KMS-11 (cell line): ENCODE measurements around the gene RGL3.
"Not testable (repeated sequence)": the region's sequence is repeated elsewhere in the genome, so short reads cannot be mapped to it uniquely, and the experiment has no call there.

Experiments used
- H2AFZ ChIP-seq: fragments of 200-600 bp; sonication (generic); 2 replicates; pipeline ENCODE4 v1.6.1; 2016; ENCODE audit warnings: antibody characterized with exemption, mixed run types, low read depth
- H3K27ac ChIP-seq: fragments of 200-600 bp; sonication (generic); 2 replicates; pipeline ENCODE4 v1.6.1; 2016; ENCODE audit warnings: mild to moderate bottlenecking, mixed run types
- H3K27me3 ChIP-seq: fragments of 200-600 bp; sonication (generic); 2 replicates; pipeline ENCODE4 v1.6.1; 2017; ENCODE audit warnings: mild to moderate bottlenecking, low read depth, mixed run types, moderate library complexity; ENCODE audit not compliant: insufficient read depth
- H3K36me3 ChIP-seq: fragments of 200-600 bp; sonication (generic); 2 replicates; pipeline ENCODE4 v1.6.1; 2017; ENCODE audit warnings: mild to moderate bottlenecking, mixed run types; ENCODE audit not compliant: insufficient read depth
- H3K4me1 ChIP-seq: fragments of 200-600 bp; sonication (generic); 2 replicates; pipeline ENCODE4 v1.6.1; 2016; ENCODE audit warnings: mild to moderate bottlenecking, low read depth, mixed run types; ENCODE audit not compliant: poor library complexity, severe bottlenecking
- H3K4me2 ChIP-seq: fragments of 200-600 bp; sonication (generic); 2 replicates; pipeline ENCODE4 v1.7.0; 2016; ENCODE audit warnings: mild to moderate bottlenecking, mixed run types
- H3K4me3 ChIP-seq: fragments of 200-600 bp; sonication (generic); IDR thresholded peaks from 2 replicates; pipeline ENCODE4 v1.6.1; 2017; ENCODE audit warnings: low read depth, low read length, mixed read lengths; ENCODE audit not compliant: insufficient read depth
- H3K79me2 ChIP-seq: fragments of 200-600 bp; sonication (generic); 2 replicates; pipeline ENCODE4 v1.6.1; 2016; ENCODE audit warnings: low read depth, mixed run types; ENCODE audit not compliant: insufficient read depth
- H3K9ac ChIP-seq: fragments of 200-600 bp; sonication (generic); 2 replicates; pipeline ENCODE4 v1.6.1; 2016; ENCODE audit warnings: mild to moderate bottlenecking, mixed run types
- H4K20me1 ChIP-seq: fragments of 200-600 bp; sonication (generic); 2 replicates; pipeline ENCODE4 v1.6.1; 2016; ENCODE audit warnings: mild to moderate bottlenecking, mixed run types; ENCODE audit not compliant: insufficient read depth
- TF ChIP-seq, protein P1 (sequence below): fragments of 200-600 bp; sonication (generic); conservative IDR thresholded peaks from 2 replicates; pipeline ENCODE4 v1.6.1; 2017; ENCODE audit warnings: low read depth, mild to moderate bottlenecking, antibody characterized with exemption, low read length, moderate library complexity, mixed read lengths

RGL3 gene

GRCh38 chr19:11416346-11417052, 2.6 kb downstream of the RGL3 start:
- Histone ChIP-seq H3K27ac (no peak overlapping the region), H2AFZ (no peak overlapping the region), H3K4me3 (no peak overlapping the region), H3K36me3 (no peaks in the 10 kb centered on the region), H3K79me2 (no peaks in the 10 kb centered on the region), H3K4me2 (no peak overlapping the region), H3K9ac (no peak overlapping the region), H4K20me1 (no peaks in the 10 kb centered on the region), H3K4me1 (peaks cover 4% of the 10 kb centered on the region), H3K27me3 (peaks cover 44% of the 10 kb centered on the region)
- TF ChIP-seq, protein P1, sequence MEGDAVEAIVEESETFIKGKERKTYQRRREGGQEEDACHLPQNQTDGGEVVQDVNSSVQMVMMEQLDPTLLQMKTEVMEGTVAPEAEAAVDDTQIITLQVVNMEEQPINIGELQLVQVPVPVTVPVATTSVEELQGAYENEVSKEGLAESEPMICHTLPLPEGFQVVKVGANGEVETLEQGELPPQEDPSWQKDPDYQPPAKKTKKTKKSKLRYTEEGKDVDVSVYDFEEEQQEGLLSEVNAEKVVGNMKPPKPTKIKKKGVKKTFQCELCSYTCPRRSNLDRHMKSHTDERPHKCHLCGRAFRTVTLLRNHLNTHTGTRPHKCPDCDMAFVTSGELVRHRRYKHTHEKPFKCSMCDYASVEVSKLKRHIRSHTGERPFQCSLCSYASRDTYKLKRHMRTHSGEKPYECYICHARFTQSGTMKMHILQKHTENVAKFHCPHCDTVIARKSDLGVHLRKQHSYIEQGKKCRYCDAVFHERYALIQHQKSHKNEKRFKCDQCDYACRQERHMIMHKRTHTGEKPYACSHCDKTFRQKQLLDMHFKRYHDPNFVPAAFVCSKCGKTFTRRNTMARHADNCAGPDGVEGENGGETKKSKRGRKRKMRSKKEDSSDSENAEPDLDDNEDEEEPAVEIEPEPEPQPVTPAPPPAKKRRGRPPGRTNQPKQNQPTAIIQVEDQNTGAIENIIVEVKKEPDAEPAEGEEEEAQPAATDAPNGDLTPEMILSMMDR = no peak

GRCh38 chr19:11414544-11414943, 4.6 kb downstream of the RGL3 start:
- Histone ChIP-seq H3K27me3 (peaks cover 31% of the 10 kb centered on the region; the same call in 1 of the 2 replicates), H3K4me1 (no peaks in the 10 kb centered on the region), H3K36me3 (no peaks in the 10 kb centered on the region), H3K9ac (no peak overlapping the region), H4K20me1 (no peaks in the 10 kb centered on the region), H3K79me2 (no peaks in the 10 kb centered on the region), H3K4me2 (no peak overlapping the region), H3K4me3 (no peak overlapping the region), H3K27ac (no peak overlapping the region), H2AFZ (no peak overlapping the region)
- TF ChIP-seq, protein P1 = no peak

DNA sequence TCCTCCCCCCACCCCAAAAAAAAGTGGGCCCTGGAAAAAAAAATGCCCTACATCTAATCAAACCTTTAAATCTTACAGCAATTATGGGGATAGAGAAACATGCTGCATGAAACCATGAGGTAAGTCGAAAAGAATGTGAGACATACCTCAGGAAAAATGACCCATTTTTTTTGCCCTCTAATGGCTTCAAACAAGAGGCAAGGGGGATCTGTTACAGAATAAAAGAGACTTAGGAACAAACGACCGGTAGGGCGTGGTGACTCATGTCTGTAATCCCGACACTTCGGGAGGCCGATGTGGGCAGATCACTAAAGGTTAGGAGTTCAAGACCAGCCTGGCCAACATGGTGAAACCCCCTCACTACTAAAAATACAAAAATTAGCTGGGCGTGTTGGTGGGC, 8.4 kb downstream of the RGL3 start:
- H3K9ac ChIP-seq = no peak overlapping the region
- TF ChIP-seq, protein P1 = no peak
- no peaks in the 10 kb centered on the region for H3K4me1 ChIP-seq
- no peaks in the 10 kb centered on the region for H3K36me3 ChIP-seq
- H4K20me1 ChIP-seq = no peaks in the 10 kb centered on the region
- H3K27me3 ChIP-seq = peaks cover 11% of the 10 kb centered on the region; the same call in 1 of the 2 replicates
- no peak overlapping the region for H2AFZ ChIP-seq
- H3K4me2 ChIP-seq = no peak overlapping the region
- H3K27ac ChIP-seq = no peak overlapping the region
- H3K4me3 ChIP-seq = no peak overlapping the region
- no peaks in the 10 kb centered on the region for H3K79me2 ChIP-seq

- Histone ChIP-seq H3K4me2 (no peak overlapping the region), H3K4me3 (no peak overlapping the region), H3K4me1 (no peaks in the 10 kb centered on the region), H2AFZ (no peak overlapping the region), H3K36me3 (no peaks in the 10 kb centered on the region), H4K20me1 (no peaks in the 10 kb centered on the region), H3K9ac (no peak overlapping the region), H3K27ac (no peak overlapping the region), H3K27me3 (peaks cover 2% of the 10 kb centered on the region; the same call in 1 of the 2 replicates), H3K79me2 (no peaks in the 10 kb centered on the region)
- TF ChIP-seq, protein P1 = no peak
These were observed 10.5 kb downstream of the RGL3 start for GRCh38 chr19:11408591-11408990.

GRCh38 chr19:11406703-11407236, 12.3 kb downstream of the RGL3 start:
- not testable (repeated sequence) for H3K4me1 ChIP-seq, H3K27ac ChIP-seq, H3K9ac ChIP-seq, H3K4me3 ChIP-seq, H4K20me1 ChIP-seq, H2AFZ ChIP-seq, H3K36me3 ChIP-seq, H3K4me2 ChIP-seq, H3K27me3 ChIP-seq, H3K79me2 ChIP-seq
